Activated CD8-positive, alpha-beta T cell treated with anti-CD3 and anti-CD28 coated beads, Interleukin-2, amount 10 ng/mL, durations not matched to agents 7 days and 5 days (primary cell): ENCODE measurements around the gene FGR. TPM values are rescaled to one million over a fixed set of nuclear protein-coding genes. Genes with fewer than 3 reads are reported as not detected.

Experiments
- ATAC-seq: fragments of 150-1000 bp; cut with Tn5 transposase; one replicate; pipeline ENCODE4 v1.10.0; 2021; ENCODE audit warnings: moderate library complexity
- CTCF ChIA-PET: fragments of 350-600 bp; sonication (Branson Sonifier 250); formaldehyde crosslinking; loops from one replicate; lab custom pipeline; 2021; ENCODE audit warnings: antibody characterized with exemption; lab: Charles Lee
- POLR2A ChIA-PET: fragments of 350-600 bp; sonication (Branson Sonifier 250); formaldehyde crosslinking; loops from one replicate; lab custom pipeline; 2021; ENCODE audit warnings: antibody characterized with exemption; lab: Charles Lee
- DNase-seq: peaks from one replicate; pipeline ENCODE4 v3.0.0-alpha.2; 2020
- H3K27ac Mint-ChIP-seq: one replicate; pipeline ENCODE4 v1.8.0; 2021; ENCODE audit warnings: mild to moderate bottlenecking, mixed read lengths
- H3K27me3 Mint-ChIP-seq: one replicate; pipeline ENCODE4 v1.8.0; 2021; ENCODE audit warnings: low read depth, mixed read lengths
- H3K36me3 Mint-ChIP-seq: one replicate; pipeline ENCODE4 v1.8.0; 2021; ENCODE audit warnings: low read depth, mixed read lengths
- H3K4me1 Mint-ChIP-seq: one replicate; pipeline ENCODE4 v1.8.0; 2021; ENCODE audit warnings: low read depth, mixed read lengths
- H3K4me3 Mint-ChIP-seq: one replicate; pipeline ENCODE4 v1.8.0; 2021; ENCODE audit warnings: mild to moderate bottlenecking, mixed read lengths
- H3K9me3 Mint-ChIP-seq: one replicate; pipeline ENCODE4 v1.8.0; 2022; ENCODE audit warnings: mixed read lengths; ENCODE audit not compliant: insufficient read depth
- total RNA-seq, 2 experiments: library from RNA; stranded (reverse); gene quantifications; one replicate each; pipeline ENCODE4 v1.2.3, GENCODE V29; 2021

FGR gene
- total RNA-seq, 2 experiments from 2014 or later, result 0.08 to 0.21 TPM

DNA sequence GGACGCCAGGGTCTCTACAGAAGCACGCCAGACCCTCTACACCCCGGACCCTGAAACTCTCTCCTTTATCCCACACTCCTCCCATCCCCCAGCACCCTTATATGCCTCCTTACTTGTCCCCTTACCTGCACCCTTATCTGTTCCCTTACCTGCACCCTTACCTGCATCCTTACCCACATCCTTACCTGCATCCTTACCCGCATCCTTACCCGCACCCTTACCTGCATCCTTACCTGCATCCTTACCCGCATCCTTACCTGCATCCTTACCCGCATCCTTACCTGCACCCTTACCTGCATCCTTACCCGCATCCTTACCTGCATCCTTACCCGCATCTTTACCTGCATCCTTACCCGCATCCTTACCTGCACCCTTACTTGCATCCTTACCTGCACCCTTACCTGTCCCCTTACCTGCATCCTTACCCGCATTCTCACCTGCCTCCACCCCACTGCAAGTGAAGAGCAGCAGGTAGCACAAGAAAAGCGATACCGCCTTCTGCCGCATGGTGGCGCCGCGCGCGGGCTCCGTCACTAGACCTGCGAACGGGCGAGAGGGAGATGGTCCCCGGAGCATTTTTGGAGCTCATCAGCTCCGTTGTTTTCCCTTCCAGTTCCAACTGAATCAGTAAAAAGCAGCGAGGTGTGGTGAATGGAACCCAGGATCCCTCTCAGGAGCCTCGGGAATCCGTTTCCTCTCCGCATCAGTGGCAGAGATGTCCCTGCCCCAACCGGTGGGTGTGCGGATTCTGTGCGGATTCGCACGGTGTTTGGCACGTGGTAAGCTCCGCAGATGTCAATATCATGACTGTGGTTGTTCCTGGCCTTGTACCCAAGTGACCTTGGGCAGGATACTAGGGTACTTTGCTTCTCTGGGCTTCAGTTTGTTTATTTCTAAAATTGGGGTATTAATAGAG, 34.1 kb upstream of the FGR start:
- peak overlapping the region; percentile 97 for H3K4me3 Mint-ChIP-seq
- H3K27me3 Mint-ChIP-seq, result no peaks in the 10 kb centered on the region
- ChIA-PET CTCF (interaction anchor here (0.6 to 4.1 kb wide), 57 partner anchors 7 to 554 kb away, joined by 3 to 83 read pairs (median 5); partner anchors contain the start of genes AHDC1, FAM76A, PPP1R8 and STX12), POLR2A (interaction anchor here (1.1 to 3.0 kb wide), 3 partner anchors 57 to 161 kb away, joined by 3 to 11 read pairs (median 3); partner anchors contain the start of genes FAM76A and PPP1R8)
- DNase-seq (peak; percentile 90), ATAC-seq (peak; percentile 36)
- peaks cover 57% of the 10 kb centered on the region for H3K4me1 Mint-ChIP-seq
- no peaks in the 10 kb centered on the region for H3K9me3 Mint-ChIP-seq
- peaks cover 49% of the 10 kb centered on the region for H3K36me3 Mint-ChIP-seq
- peak overlapping the region; percentile 79 for H3K27ac Mint-ChIP-seq

DNA sequence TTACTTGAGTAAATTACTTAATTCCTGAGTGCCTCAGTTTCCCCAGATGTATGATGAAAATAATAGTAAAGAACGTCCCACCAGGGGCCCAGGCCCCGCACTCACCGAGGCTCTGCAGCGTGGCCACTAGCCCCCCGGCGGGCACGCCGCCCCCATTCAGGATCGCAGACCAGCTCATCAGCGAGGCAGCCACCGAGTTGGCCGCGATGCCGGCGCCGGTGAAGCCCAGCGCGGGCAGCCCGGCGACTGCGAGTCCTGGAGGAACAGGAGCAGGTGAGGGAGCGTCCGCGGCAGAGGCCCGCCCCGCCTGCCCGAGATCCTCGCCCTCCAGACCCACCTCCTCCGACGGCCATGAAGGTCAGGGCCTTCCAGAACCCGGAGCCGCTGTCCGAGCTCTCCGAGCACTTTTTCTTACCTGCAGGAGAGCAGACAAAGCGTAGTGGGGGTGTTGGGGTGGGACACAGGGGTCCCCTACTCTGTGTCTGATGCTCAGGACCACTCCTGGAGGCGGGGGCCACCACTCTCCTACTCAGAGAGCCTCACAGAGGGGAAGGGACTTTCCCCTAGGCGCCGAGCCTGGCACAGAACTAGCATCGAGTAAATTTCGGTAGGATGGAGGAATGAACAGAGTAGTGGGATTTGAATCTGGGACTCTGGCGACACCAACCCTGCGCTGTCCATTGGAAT, 33.3 kb upstream of the FGR start:
- Mint-ChIP-seq H3K27me3 (no peaks in the 10 kb centered on the region), H3K4me3 (no peak overlapping the region), H3K27ac (no peak overlapping the region), H3K4me1 (peaks cover 58% of the 10 kb centered on the region), H3K9me3 (no peaks in the 10 kb centered on the region), H3K36me3 (peaks cover 51% of the 10 kb centered on the region)
- ATAC-seq, result no peak
- DNase-seq, result no peak
- POLR2A ChIA-PET, result interaction anchor here (0.8 kb wide), 1 partner anchor 52 kb away, joined by 3 read pairs; no protein-coding TSS in a partner anchor
- CTCF ChIA-PET, result interaction anchor here (0.9 to 8.8 kb wide), 2 partner anchors 10 to 62 kb away, joined by 3 to 320 read pairs; partner anchors contain the start of gene AHDC1

DNA sequence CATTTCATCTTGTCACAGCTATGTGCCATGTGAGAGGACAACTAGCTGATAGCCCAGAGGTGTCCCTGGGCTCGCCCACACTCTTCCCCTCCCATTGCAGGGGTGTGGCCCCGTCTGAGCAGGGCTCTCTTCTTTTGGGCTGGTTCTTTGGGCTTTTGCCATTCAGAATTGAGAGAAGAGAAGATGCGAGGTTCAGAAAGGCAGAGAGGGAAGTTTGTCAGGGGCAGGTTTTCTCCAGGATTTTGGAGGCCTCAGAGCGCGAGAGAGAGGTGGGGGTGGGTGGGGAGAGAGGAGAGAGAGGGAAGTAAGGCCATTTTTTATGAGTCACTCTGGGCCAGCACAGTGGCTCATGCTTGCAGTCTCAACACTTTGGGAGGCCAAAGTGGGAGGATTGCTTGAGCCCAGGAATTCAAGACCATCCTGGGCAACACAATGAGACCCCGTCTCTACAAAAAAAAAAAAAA, 31.8 kb upstream of the FGR start:
- ATAC-seq (no peak), DNase-seq (no peak)
- Mint-ChIP-seq H3K4me1 (peaks cover 60% of the 10 kb centered on the region), H3K27me3 (no peaks in the 10 kb centered on the region), H3K36me3 (peaks cover 55% of the 10 kb centered on the region), H3K4me3 (no peak overlapping the region), H3K27ac (no peak overlapping the region), H3K9me3 (no peaks in the 10 kb centered on the region)
- ChIA-PET CTCF (interaction anchor here (8.8 kb wide), 1 partner anchor 60 kb away, joined by 320 read pairs; the partner anchor contains the start of gene AHDC1), POLR2A (no interaction called here)

DNA sequence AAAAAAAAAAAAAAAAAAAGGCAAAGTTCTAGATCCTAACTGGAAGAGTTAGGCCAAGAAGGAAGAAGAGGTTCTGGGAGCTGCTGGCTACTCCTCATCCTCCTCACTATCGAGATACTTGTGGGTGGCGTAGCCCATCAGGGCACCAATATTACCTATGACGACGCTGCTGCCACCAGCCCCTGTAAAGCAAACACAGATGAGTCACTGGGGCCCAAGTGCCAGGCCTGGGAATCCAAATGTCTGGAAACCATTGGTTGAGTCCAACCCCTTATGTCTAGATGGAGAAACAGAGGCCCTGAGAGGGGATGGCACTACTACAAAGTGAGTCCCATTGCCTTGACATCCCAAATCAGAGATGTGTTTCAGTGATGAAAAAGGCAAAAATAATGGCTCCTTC, 31.3 kb upstream of the FGR start:
- Mint-ChIP-seq H3K4me1 (peaks cover 65% of the 10 kb centered on the region), H3K36me3 (peaks cover 55% of the 10 kb centered on the region), H3K9me3 (no peaks in the 10 kb centered on the region), H3K27me3 (no peaks in the 10 kb centered on the region), H3K4me3 (no peak overlapping the region), H3K27ac (no peak overlapping the region)
- POLR2A ChIA-PET, result no interaction called here
- CTCF ChIA-PET, result interaction anchor here (8.8 kb wide), 1 partner anchor 60 kb away, joined by 320 read pairs; the partner anchor contains the start of gene AHDC1
- no peak for ATAC-seq
- DNase-seq, result no peak

DNA sequence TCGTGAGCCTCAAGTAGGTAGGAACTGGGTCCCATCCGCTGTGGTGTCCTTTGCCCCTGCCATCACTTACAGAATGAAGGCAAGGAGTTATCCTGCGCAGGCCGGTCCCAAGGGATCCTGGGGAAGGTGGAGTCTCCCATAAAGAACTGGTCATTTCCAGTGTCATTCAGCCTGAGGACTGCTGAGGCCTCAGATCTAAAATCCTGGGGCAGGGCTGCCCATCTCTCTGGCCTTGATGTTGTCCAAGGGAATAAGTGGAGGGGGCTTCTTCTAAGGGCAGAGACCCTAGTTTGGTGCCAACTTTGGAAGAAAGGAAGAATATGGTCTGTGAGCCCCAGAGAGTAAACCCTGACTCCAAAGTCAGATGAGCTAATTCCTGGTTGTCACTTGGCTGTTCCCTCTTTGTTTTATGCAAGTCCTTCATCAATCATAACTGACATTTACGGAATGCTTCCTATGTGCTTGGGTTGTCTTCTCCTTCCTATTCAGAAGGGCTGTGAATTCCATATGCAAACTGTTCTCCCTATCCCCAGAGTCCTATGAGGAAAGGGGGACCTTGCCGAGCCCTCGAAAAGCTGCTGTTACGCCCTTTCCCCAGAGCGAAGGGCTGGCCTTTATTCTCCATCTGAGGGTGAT, 30.1 kb upstream of the FGR start:
- H3K27me3 Mint-ChIP-seq, result no peaks in the 10 kb centered on the region
- H3K36me3 Mint-ChIP-seq, result peaks cover 45% of the 10 kb centered on the region
- H3K9me3 Mint-ChIP-seq, result no peaks in the 10 kb centered on the region
- H3K27ac Mint-ChIP-seq, result peak overlapping the region; percentile 64
- H3K4me1 Mint-ChIP-seq, result peaks cover 66% of the 10 kb centered on the region
- ATAC-seq, result no peak
- ChIA-PET POLR2A (interaction anchor here (0.6 kb wide), 2 partner anchors 57 to 331 kb away, joined by 3 read pairs; no protein-coding TSS in a partner anchor), CTCF (interaction anchor here (0.8 to 8.8 kb wide), 6 partner anchors 15 to 109 kb away, joined by 3 to 320 read pairs (median 6); partner anchors contain the start of genes AHDC1 and FAM76A)
- DNase-seq, result no peak
- no peak overlapping the region for H3K4me3 Mint-ChIP-seq

DNA sequence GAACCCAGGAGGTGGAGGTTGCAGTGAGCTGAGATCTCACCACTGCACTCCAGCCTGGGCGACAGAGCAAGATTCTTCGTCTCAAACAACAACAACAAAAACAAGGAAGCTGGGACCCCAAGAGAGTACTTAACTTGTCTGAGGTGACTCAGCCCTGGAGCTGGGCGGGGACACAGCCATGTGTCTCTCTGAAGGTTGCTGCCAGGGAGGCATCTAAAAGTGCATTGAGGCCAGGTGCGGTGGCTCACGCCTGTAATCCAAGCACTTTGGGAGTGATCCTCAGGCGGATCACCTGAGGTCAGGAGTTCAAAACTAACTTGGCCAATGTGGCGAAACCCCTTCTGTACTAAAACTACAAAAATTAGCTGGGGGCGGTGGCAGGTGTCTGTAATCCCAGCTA, 29.3 kb upstream of the FGR start:
- no peak overlapping the region for H3K4me3 Mint-ChIP-seq
- CTCF ChIA-PET, result interaction anchor here (0.8 to 8.8 kb wide), 9 partner anchors 15 to 363 kb away, joined by 3 to 320 read pairs (median 6); partner anchors contain the start of genes AHDC1, FAM76A and STX12
- no peak overlapping the region for H3K27ac Mint-ChIP-seq
- POLR2A ChIA-PET, result interaction anchor here (4.9 kb wide), 1 partner anchor 56 kb away, joined by 81 read pairs; no protein-coding TSS in a partner anchor
- H3K36me3 Mint-ChIP-seq, result peaks cover 41% of the 10 kb centered on the region
- no peaks in the 10 kb centered on the region for H3K27me3 Mint-ChIP-seq
- no peak for DNase-seq
- H3K9me3 Mint-ChIP-seq, result no peaks in the 10 kb centered on the region
- H3K4me1 Mint-ChIP-seq, result peaks cover 64% of the 10 kb centered on the region
- no peak for ATAC-seq

DNA sequence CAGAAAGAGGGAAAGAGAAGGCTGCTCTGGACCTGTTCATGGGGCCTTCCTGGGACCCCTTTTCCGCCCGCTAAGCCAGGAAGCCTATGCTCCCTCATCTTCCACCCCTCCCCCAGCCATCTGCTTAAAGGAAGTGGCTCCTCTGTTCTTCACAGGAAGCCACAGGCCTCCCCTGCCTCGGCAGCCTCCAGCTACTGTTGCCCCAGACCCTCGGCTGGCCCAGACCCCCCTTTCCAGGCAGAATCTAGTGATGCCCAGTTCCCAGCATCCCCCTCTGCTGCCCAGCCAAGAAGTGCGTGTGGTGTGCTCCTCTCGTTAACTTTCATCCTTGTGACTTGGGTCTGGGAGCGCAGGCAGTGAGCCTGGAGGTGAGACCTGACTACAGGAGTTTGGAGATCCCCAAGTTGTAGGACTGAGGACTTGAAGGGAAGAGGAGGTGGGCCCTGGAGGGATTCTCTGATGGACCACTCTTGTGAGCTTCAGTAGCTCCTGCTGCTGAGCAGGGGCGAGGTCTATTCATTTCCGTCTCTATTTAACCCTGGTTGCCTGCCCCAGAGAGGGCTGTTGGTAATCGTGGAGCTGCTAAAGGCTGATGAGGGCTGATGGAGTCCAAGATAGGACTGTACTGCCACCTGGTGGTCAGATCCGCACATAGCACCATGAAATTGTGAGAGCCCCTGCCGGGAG, 27.9 kb upstream of the FGR start:
- DNase-seq, result peak; percentile 94
- Mint-ChIP-seq H3K4me1 (peaks cover 68% of the 10 kb centered on the region), H3K9me3 (no peaks in the 10 kb centered on the region), H3K27ac (peak overlapping the region; percentile 98), H3K36me3 (peaks cover 32% of the 10 kb centered on the region), H3K27me3 (no peaks in the 10 kb centered on the region), H3K4me3 (peak overlapping the region; percentile 75)
- POLR2A ChIA-PET, result interaction anchor here (0.6 to 4.9 kb wide), 23 partner anchors 9 to 823 kb away, joined by 3 to 81 read pairs (median 4); partner anchors contain the start of gene IFI6
- CTCF ChIA-PET, result interaction anchor here (0.6 to 8.8 kb wide), 56 partner anchors 8 to 519 kb away, joined by 3 to 320 read pairs (median 6); partner anchors contain the start of genes AHDC1, FAM76A, IFI6 and STX12
- peak; percentile 83 for ATAC-seq

DNA sequence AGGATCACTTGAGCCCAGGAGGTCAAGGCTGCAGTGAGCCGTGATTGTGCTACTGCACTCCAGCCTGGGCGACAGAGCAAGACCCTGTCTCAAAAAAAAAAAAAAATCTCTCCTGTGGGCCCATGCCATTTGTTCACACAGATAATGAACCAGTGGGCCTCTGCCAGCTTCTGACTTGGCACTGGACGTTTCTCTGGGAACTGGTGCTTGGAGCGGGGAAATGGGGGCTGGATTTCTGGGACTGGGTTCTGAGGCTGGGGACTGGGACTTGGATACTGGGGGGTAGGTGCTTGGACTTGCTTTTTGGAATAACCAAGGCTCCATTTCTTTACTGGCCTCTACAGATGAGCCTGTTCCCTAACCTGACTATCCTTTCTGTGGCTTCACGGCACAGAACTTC, 27.3 kb upstream of the FGR start:
- peaks cover 63% of the 10 kb centered on the region for H3K4me1 Mint-ChIP-seq
- no peak for ATAC-seq
- CTCF ChIA-PET, result interaction anchor here (0.7 to 8.8 kb wide), 39 partner anchors 9 to 366 kb away, joined by 3 to 320 read pairs (median 8); partner anchors contain the start of genes AHDC1, FAM76A, IFI6 and STX12

DNA sequence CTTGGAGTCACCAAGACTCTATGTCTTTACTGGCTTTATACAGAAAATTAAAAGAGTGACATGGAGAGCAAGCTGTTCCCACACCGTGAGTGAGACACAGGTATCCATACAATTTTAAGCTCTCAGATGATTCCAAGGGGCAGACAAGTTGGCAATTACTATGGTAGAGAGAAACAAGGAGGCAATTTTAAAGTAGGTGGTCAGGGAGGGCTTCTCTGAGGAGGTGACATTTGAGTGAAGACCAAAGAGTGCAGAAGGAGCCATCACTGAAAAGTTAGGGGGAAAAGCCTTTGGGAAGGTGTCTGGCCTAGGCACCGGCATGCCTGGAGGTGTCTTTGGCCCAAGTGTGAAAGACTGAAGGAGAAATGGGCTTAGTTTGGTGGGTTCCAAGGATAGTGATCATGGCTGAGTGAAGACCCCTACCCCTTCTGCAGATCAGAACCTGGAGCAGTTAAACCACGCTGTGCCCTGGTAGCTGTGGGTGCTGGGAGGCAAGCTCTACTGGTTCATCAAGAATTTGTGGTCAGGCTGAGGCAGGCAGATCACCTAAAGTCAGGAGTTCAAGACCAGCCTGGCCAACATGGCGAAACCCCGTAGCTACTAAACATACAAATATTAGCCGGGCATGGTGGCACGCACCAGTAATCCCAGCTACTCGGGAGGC, 26.6 kb upstream of the FGR start:
- Mint-ChIP-seq H3K27me3 (no peaks in the 10 kb centered on the region), H3K4me3 (no peak overlapping the region), H3K4me1 (peaks cover 60% of the 10 kb centered on the region), H3K27ac (peak overlapping the region; percentile 94), H3K9me3 (no peaks in the 10 kb centered on the region), H3K36me3 (peaks cover 21% of the 10 kb centered on the region)
- no peak for ATAC-seq
- ChIA-PET CTCF (interaction anchor here (0.7 to 8.8 kb wide), 25 partner anchors 9 to 306 kb away, joined by 3 to 320 read pairs (median 18); partner anchors contain the start of genes AHDC1, FAM76A, IFI6 and STX12), POLR2A (interaction anchor here (0.7 to 4.9 kb wide), 10 partner anchors 10 to 60 kb away, joined by 3 to 81 read pairs (median 6); partner anchors contain the start of gene IFI6)
- DNase-seq, result no peak

More for the DNA sequence above, 27.3 kb upstream of the FGR start:
- no peak for DNase-seq
- H3K27me3 Mint-ChIP-seq, result no peaks in the 10 kb centered on the region
- H3K9me3 Mint-ChIP-seq, result no peaks in the 10 kb centered on the region
- H3K36me3 Mint-ChIP-seq, result peaks cover 27% of the 10 kb centered on the region
- peak overlapping the region; percentile 98 for H3K27ac Mint-ChIP-seq
- peak overlapping the region; percentile 75 for H3K4me3 Mint-ChIP-seq
- POLR2A ChIA-PET, result interaction anchor here (0.6 to 4.9 kb wide), 17 partner anchors 10 to 259 kb away, joined by 3 to 81 read pairs (median 4); partner anchors contain the start of gene IFI6
